NB4 (cell line): ENCODE measurements around the gene CD248.

Experiments used
- DNase-seq: peaks from one replicate; pipeline ENCODE4 v3.0.0; 2010; ENCODE audit warnings: low read depth
- H3K4me3 ChIP-seq: one replicate; pipeline ENCODE4 v1.5.1; 2011; ENCODE audit warnings: mild to moderate bottlenecking, low read depth, low read length, moderate library complexity
- MYC ChIP-seq: IDR thresholded peaks from 2 replicates; pipeline ENCODE4 v1.6.1; 2011; ENCODE audit warnings: low read depth, low read length
- POLR2A ChIP-seq: IDR thresholded peaks from 2 replicates; pipeline ENCODE4 v1.6.1; 2011; ENCODE audit warnings: mild to moderate bottlenecking; ENCODE audit not compliant: insufficient read length; ENCODE audit errors: extremely low read depth
- TF ChIP-seq, protein P1 (sequence below): IDR thresholded peaks from one replicate; pipeline ENCODE4 v1.5.1; 2012; ENCODE audit warnings: low read depth, low read length
- TF ChIP-seq, protein P2 (sequence below): IDR thresholded peaks from 2 replicates; pipeline ENCODE4 v1.6.1; 2011; ENCODE audit warnings: low read depth, low read length

Gene CD248

DNA sequence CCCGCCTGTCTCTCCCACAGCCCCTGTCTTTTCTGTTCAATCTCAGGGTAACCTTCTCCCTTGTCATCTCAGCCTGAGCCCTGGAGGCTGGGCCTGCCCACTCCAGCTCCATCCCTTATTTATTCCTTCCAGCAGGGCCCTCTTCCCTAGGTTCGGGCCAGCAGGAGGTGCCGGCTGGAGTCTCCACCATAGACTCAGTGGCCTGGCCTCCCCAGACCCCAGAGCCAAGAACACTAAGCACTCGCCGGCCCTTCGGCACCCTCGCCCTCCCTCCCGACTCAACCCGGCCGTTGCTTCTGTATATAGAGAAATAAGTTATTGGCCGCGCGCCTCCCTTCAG is 49.8 kb downstream of the CD248 start:
- DNase-seq, result no peak
- no peak overlapping the region for H3K4me3 ChIP-seq
- no peak for TF ChIP-seq POLR2A
- TF ChIP-seq MYC, result no peak
- TF ChIP-seq, protein P1, sequence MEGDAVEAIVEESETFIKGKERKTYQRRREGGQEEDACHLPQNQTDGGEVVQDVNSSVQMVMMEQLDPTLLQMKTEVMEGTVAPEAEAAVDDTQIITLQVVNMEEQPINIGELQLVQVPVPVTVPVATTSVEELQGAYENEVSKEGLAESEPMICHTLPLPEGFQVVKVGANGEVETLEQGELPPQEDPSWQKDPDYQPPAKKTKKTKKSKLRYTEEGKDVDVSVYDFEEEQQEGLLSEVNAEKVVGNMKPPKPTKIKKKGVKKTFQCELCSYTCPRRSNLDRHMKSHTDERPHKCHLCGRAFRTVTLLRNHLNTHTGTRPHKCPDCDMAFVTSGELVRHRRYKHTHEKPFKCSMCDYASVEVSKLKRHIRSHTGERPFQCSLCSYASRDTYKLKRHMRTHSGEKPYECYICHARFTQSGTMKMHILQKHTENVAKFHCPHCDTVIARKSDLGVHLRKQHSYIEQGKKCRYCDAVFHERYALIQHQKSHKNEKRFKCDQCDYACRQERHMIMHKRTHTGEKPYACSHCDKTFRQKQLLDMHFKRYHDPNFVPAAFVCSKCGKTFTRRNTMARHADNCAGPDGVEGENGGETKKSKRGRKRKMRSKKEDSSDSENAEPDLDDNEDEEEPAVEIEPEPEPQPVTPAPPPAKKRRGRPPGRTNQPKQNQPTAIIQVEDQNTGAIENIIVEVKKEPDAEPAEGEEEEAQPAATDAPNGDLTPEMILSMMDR, result no peak
- TF ChIP-seq, protein P2, sequence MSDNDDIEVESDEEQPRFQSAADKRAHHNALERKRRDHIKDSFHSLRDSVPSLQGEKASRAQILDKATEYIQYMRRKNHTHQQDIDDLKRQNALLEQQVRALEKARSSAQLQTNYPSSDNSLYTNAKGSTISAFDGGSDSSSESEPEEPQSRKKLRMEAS, result no peak

DNA sequence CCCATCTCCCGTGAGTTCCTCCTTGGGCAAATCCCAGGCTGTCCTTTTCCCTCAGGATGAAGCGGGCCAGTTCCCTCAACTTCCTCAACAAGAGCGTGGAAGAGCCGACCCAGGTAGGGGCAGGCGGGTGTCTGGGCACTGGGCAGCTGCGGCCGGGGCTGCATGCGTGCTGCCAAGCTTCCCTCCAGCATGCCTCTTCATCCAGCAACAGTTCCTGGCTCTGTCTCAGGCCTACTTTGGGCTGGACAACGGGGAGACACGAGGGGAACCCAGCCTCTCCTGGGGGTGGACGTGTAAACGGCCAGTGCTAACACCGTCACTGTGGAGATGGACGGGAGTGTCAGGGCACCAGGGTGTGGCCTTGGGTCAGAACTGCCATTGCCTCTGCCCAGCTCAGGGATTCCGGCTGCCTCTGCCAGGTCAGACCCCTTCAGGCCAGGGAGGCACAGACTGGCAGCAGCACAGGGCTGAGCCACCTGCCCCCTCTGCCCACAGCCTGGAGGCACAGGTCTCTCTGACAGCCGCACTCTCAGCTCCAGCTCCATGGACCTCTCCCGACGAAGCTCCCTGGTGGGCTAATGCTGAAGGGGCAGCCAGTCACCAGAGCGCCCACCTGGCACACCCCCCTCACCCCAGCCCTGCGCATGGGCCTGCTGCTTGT is 50.3 kb downstream of the CD248 start:
- H3K4me3 ChIP-seq, result no peak overlapping the region
- TF ChIP-seq, protein P1, result no peak
- no peak for TF ChIP-seq MYC
- no peak for TF ChIP-seq POLR2A
- TF ChIP-seq, protein P2, result no peak
- no peak for DNase-seq

DNA sequence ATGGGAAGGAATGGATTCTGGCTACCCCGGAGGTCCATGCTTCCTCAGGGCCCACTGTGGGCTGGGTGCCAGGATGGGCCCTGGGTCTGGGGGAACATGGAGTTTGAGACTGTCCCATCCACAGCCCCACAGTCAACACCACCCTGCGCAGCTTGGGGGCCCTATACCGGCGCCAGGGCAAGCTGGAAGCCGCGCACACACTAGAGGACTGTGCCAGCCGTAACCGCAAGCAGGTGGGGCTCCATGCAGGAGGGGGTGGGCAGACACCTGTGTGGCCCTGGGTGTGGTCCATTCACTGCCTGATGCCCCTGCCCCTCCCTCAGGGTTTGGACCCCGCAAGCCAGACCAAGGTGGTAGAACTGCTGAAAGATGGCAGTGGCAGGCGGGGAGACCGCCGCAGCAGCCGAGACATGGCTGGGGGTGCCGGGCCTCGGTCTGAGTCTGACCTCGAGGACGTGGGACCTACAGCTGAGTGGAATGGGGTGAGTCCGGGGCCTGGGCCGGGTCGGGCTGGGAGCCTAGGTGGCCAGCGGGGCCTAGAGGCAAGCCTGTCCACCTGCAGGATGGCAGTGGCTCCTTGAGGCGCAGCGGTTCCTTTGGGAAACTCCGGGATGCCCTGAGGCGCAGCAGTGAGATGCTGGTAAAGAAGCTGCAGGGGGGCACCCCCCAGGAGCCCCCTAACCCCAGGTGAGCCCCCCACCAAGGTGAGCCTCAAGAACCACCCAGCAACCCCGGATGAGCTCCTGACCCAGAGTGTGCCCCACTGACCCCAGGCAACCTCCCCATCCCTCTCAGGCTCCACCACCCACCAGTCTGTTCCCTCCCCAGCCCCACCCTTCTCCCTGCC is 51.1 kb downstream of the CD248 start:
- DNase-seq, result no peak

DNA sequence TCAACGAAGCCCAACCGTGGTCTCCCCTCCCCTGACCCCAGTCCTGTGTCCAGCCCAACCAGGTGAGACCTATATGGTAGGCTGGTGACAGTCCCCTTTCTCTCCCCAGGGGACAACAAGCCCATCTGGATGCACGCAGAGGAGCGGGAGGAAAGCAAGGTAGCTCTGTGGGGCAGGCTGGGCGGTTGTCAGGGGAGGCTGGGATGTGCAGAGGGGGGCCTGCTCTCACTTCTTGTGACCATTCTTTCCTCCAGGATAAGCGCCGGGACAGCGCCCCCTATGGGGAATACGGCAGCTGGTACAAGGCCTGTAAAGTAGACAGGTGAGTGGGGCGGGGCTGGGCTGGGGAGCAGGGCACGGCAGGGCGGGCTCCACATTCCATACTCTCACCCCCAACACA is 51.9 kb downstream of the CD248 start:
- TF ChIP-seq MYC (no peak), POLR2A (no peak)
- TF ChIP-seq, protein P1, result peak; percentile 42
- TF ChIP-seq, protein P2, result no peak
- DNase-seq, result peak; percentile 46
- no peak overlapping the region for H3K4me3 ChIP-seq

More for the DNA sequence above, 51.1 kb downstream of the CD248 start:
- H3K4me3 ChIP-seq, result no peak overlapping the region
- TF ChIP-seq, protein P1, result no peak
- TF ChIP-seq POLR2A (no peak), MYC (no peak)
- TF ChIP-seq, protein P2, result no peak
